ENCODE measurements around the gene RPS5.

Gene RPS5

DNA sequence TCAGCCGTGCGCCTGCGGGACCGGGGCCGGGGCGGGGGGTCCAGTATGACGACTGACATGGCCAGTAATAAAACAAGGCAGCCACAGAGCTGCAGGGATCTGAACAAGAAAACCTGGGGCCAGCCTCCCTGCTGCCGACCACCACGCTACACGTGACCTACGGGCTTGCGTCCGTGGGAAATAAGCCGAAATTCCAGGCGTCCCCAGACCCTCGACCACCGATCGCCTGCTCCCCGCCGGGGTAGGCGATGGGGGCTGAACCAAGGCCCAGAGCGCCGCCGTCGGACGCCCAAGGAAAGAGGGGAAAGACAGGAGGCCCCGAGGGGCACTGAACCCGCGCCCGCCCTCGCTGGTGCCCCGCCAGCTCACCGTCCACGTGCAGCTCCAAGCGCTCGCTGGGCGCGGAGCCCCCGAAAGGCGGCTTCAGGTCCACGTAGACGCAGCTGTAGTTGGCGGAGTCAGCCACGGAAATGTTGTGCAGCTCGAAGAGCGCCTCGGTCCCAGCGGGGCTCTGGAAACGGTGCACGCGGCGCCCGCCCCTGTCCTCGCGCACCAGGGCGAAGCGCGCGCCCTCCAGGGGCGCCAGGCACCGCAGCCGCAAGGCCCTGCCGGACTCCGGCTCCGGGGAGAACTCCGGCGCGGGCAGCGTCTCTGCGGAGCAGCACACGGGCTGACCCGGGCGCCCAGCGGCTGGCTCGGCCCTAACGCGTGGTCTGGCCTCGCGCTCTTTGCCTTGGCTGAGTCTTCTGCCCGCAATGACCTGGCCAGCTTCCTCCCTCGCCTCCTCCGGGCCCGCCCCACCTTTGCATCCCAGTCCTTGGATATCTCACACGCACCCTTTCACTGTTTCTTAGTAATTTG lies 36.8 kb upstream of the RPS5 start:
- no peak for DNase-seq (ENCODE audit: low read depth)
- TF ChIP-seq, protein P1, sequence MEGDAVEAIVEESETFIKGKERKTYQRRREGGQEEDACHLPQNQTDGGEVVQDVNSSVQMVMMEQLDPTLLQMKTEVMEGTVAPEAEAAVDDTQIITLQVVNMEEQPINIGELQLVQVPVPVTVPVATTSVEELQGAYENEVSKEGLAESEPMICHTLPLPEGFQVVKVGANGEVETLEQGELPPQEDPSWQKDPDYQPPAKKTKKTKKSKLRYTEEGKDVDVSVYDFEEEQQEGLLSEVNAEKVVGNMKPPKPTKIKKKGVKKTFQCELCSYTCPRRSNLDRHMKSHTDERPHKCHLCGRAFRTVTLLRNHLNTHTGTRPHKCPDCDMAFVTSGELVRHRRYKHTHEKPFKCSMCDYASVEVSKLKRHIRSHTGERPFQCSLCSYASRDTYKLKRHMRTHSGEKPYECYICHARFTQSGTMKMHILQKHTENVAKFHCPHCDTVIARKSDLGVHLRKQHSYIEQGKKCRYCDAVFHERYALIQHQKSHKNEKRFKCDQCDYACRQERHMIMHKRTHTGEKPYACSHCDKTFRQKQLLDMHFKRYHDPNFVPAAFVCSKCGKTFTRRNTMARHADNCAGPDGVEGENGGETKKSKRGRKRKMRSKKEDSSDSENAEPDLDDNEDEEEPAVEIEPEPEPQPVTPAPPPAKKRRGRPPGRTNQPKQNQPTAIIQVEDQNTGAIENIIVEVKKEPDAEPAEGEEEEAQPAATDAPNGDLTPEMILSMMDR (conservative IDR thresholded peaks at IDR 0.05; ENCODE audit: low read depth, low read length) = no peak
- H3K4me3 ChIP-seq (ENCODE audit: low read length) = no peak overlapping the region

DNA sequence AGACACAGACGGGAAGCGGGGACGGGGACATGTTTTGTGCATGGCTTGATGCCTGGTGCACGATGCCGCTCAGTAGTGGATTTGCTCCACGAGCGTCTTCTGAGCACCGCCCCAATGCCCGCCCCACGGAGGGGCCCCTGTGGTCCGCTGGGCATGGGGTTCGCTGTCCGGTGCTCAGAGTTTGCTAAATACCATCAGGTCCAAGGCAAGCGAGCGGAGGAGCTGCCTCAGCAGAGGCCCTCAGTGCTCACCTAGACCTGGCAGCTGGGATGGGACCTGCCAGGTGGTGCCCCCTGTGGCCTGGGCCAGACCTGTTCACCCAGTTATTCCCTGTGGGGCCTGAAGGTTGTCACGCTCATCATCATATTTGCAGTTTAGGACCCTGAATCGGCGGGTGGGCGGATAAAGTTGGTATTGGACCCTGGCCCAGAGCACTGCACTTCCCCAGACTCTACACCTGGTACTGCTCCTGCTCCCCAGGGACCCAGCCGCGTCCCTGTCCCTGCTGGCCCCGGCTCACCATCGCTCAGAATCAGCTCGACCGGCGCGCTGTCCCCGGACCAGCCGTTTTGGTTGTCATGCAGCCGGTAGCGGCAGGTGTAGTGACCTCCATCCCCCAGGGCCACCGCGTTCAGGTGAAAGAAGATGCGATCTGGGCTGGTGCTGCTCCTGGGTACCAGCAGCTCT lies 36.1 kb upstream of the RPS5 start:
- no peak overlapping the region for H3K4me3 ChIP-seq (ENCODE audit: low read length)
- DNase-seq (ENCODE audit: low read depth) = no peak

DNA sequence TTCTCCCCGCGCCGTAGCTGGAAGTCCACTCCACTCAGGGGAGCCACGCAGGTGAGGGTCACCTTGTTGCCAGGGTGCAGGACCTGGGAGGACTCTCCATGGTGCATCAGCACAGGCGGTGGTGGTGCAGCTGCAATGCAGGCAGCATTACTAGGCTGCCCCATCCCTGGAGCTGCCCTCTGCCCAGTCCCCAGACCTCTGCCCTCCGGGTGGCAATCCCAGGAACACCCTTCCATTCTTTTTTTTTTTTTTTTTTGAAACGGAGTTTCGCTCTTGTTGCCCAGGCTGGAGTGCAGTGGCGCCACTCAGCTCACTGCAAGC lies 35.6 kb upstream of the RPS5 start:
- TF ChIP-seq, protein P1 (conservative IDR thresholded peaks at IDR 0.05; ENCODE audit: low read depth, low read length) = no peak
- no peak for DNase-seq (ENCODE audit: low read depth)
- no peak overlapping the region for H3K4me3 ChIP-seq (ENCODE audit: low read length)

More for the DNA sequence above, 36.1 kb upstream of the RPS5 start:
- TF ChIP-seq, protein P1 (conservative IDR thresholded peaks at IDR 0.05; ENCODE audit: low read depth, low read length) = no peak

DNA sequence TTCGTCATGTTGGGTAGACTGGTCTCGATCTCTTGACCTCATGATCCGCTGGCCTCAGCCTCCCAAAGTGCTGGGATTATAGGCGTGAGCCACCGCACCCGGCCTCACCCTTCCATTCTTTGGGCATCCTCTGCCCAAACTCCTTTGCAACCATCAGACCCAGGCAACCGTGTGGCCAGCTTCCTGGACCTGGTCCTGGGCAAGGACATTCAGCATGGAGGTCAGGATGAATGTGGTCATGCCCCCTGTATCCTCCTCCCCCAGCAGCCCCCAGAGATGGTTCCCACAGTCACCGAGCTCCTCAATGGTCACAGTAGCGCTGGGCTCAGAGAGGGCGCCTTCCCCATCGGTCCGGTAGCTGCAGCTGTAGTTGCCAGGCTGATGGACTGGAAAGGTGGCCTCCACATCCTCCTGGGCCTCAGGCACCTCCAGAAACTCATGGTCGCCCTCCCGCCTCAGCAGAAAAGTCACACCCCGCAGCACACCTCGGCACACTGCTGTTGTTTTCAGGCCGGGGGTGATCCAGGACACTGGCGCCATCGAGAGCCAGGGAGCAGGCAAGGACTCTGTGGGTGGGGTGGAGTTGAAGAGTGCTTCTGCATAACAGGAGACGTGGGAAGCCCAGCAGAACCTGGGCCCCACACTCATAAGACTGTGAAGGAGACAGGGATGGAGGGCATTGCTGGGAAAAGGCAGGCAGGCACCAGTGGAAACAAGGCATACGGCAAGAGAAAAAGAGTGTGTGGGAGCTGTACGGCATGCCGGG lies 34.9 kb upstream of the RPS5 start:
- TF ChIP-seq, protein P1 (conservative IDR thresholded peaks at IDR 0.05; ENCODE audit: low read depth, low read length) = no peak
- no peak overlapping the region for H3K4me3 ChIP-seq (ENCODE audit: low read length)
- DNase-seq (ENCODE audit: low read depth) = no peak

DNA sequence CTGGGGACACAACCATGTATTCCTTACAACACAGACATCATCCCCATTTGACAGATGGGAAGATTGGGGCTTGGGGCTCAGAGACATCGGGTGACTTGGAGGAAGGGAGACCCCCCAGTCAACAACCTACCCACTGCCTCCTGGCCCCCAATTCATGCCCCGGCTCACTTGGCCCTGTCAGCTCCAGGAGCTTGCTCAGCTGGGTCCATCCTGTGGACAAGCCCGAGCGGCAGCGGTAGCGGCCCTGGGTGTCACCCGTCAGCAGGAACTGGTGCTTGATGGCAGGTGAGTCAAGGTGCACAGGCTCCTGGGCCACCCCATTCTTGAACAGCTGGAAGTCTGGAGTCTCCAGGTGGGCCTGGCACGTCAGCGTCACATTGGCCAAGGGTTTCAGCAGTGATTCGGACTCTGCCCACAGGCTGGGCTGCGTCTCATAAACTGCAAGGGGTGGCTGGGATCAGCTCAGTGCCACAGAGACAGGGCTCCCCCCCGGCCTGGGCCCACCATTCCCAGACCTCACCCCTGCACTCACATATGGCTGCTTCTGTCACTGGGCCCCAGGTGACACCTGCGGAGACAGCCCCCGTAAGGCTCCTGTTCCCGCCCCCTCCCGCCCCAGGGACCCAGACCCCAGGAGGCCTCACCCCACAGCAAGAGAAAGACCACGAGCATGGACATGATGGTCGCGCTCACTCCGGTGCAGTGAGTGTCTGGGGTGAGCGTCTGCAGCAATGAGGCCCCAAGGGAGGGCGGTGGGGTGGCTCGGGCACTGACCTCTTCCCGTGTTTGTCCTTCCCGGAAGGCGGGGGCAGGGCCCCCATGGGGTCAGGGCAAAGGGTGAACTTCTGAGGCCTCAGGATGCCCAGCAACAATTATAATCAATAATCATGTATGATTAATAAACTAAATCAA lies 34.1 kb upstream of the RPS5 start, which contains the start of gene A1BG:
Gene A1BG, minus strand, starts transcription at position 733 of the 912 bp plus-strand sequence. Its CDS starts 55 bp downstream, at position 678.
- TF ChIP-seq, protein P1 (conservative IDR thresholded peaks at IDR 0.05; ENCODE audit: low read depth, low read length) = no peak
- no peak for DNase-seq (ENCODE audit: low read depth)
- H3K4me3 ChIP-seq (ENCODE audit: low read length) = no peak within 1 kb of the TSS

DNA sequence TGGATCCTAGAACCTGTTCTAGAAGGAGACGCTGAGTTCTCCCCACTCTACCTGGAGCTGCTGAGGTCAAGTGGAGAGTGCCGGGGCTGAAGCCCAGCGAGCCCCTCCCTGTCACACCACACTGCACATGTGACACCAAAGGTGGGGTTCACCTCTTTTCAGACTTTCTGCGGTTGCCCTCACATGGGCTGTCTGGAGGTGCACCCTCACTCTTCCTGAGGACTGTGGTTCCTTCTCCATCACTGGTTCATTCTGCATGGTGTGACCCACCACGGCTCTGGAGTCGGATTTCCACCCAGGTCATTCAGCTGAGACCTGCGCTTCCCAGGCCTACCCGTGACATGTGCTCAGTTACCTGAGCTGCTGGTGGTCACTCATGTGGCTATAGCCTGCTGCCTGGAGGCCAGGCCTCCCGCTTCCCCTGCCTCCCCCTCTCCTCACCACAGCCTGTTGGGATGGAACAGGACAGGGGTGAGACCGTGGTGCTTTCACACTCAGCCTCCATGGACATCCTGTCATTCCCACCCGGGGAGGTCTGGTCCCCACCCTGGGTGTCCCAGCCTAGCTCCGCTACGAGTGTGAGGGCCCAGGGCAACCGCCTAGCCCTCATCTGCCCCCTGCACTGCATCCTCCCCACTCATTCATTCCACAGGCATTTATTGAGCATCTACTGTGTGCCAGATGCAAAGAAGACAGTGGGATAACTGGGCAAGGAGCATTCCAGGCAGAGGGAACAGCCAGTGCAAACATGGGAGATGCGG lies 33.2 kb upstream of the RPS5 start:
- no peak overlapping the region for H3K4me3 ChIP-seq (ENCODE audit: low read length)
- no peak for DNase-seq (ENCODE audit: low read depth)
- TF ChIP-seq, protein P1 (conservative IDR thresholded peaks at IDR 0.05; ENCODE audit: low read depth, low read length) = no peak
